IPS-NIHi11 (cell line): ENCODE measurements around the gene ARIH1.
A peak's percentile ranks its signal among the peaks of the same experiment; 100 is the strongest.
"Not testable (repeated sequence)": the region's sequence is repeated elsewhere in the genome, so short reads cannot be mapped to it uniquely, and the experiment has no call there.

Experiments used
- DNase-seq: peaks from one replicate; pipeline ENCODE4 v3.0.0; 2012; ENCODE audit warnings: mixed read lengths, low spot score

ARIH1 gene

GRCh38 chr15:72473614-72474465 lies at the start of gene ARIH1:
TSS of gene ARIH1 (plus strand) at chr15:72474330. CDS start at chr15:72474640, 310 bp downstream.
- peak; percentile 91 for DNase-seq

- no peak for DNase-seq
Observed at GRCh38 chr15:72426753-72427152, 47.4 kb upstream of the ARIH1 start.

- no peak for DNase-seq
Observed at GRCh38 chr15:72437650-72438316, 36.3 kb upstream of the ARIH1 start.

GRCh38 chr15:72442848-72443247 lies 31.3 kb upstream of the ARIH1 start:
- not testable (repeated sequence) for DNase-seq

GRCh38 chr15:72445426-72445825 lies 28.7 kb upstream of the ARIH1 start:
- no peak for DNase-seq

- DNase-seq, result no peak
Observed at GRCh38 chr15:72450805-72451204, 23.3 kb upstream of the ARIH1 start.

GRCh38 chr15:72451224-72451623 lies 22.9 kb upstream of the ARIH1 start:
- no peak for DNase-seq

- no peak for DNase-seq
Observed at GRCh38 chr15:72456684-72457083, 17.4 kb upstream of the ARIH1 start.

- DNase-seq, result no peak
Observed at GRCh38 chr15:72460402-72460801, 13.7 kb upstream of the ARIH1 start.

GRCh38 chr15:72463702-72464101 lies 10.4 kb upstream of the ARIH1 start:
- no peak for DNase-seq

GRCh38 chr15:72464251-72464650 lies 9.9 kb upstream of the ARIH1 start:
- DNase-seq, result no peak

- no peak for DNase-seq
Observed at GRCh38 chr15:72468103-72468502, 6.0 kb upstream of the ARIH1 start.

- DNase-seq, result no peak
Observed at GRCh38 chr15:72472992-72473610, 1.0 kb upstream of the ARIH1 start.

- peak; percentile 38 for DNase-seq
Observed at GRCh38 chr15:72474466-72474911, 359 bp downstream of the ARIH1 start.

- DNase-seq, result peak; percentile 71
Observed at GRCh38 chr15:72474912-72475628, 940 bp downstream of the ARIH1 start.

- no peak for DNase-seq
Observed at GRCh38 chr15:72475674-72476073, 1.5 kb downstream of the ARIH1 start.

- DNase-seq, result not testable (repeated sequence)
Observed at GRCh38 chr15:72476330-72476729, 2.2 kb downstream of the ARIH1 start.

GRCh38 chr15:72481015-72481659 lies 7.0 kb downstream of the ARIH1 start:
- DNase-seq, result no peak

GRCh38 chr15:72482275-72482674 lies 8.1 kb downstream of the ARIH1 start:
- no peak for DNase-seq

GRCh38 chr15:72483279-72483678 lies 9.1 kb downstream of the ARIH1 start:
- no peak for DNase-seq

GRCh38 chr15:72486144-72486543 lies 12.0 kb downstream of the ARIH1 start:
- no peak for DNase-seq
